Fibroblast of villous mesenchyme (primary cell): ENCODE measurements around the gene KCNMB1. TPM values are rescaled to one million over a fixed set of nuclear protein-coding genes. Genes with fewer than 3 reads are reported as not detected.

Experiments used
- DNase-seq: peaks from one replicate; pipeline ENCODE4 v3.0.0-alpha.2; 2010; ENCODE audit warnings: low read depth
- H3K4me3 ChIP-seq: 2 replicates; pipeline ENCODE4 v1.5.1; 2011; ENCODE audit warnings: low read depth, mild to moderate bottlenecking, low read length
- CTCF ChIP-seq: IDR thresholded peaks from 2 replicates; pipeline ENCODE4 v1.5.1; 2012; ENCODE audit warnings: low read depth, mild to moderate bottlenecking, low read length; ENCODE audit not compliant: insufficient read depth
- total RNA-seq: library from RNA; depleted of rRNA; stranded (reverse); fragments of >200 nt; gene quantifications from 2 replicates; pipeline ENCODE4 v1.2.3, GENCODE V29; 2012

Gene KCNMB1
- total RNA-seq, 1 donor: not detected

- no peak for DNase-seq
- H3K4me3 ChIP-seq: no peak overlapping the region
- no peak for TF ChIP-seq CTCF
Observed at GRCh38 chr5:170408226-170408625, 19.1 kb upstream of the KCNMB1 start.

- no peak overlapping the region for H3K4me3 ChIP-seq
- no peak for TF ChIP-seq CTCF
- no peak for DNase-seq
Observed at GRCh38 chr5:170407062-170407461, 17.9 kb upstream of the KCNMB1 start.

- no peak for TF ChIP-seq CTCF
- H3K4me3 ChIP-seq: no peak overlapping the region
- DNase-seq: no peak
Observed at GRCh38 chr5:170405817-170406216, 16.6 kb upstream of the KCNMB1 start.

- DNase-seq: no peak
- H3K4me3 ChIP-seq: no peak overlapping the region
- TF ChIP-seq CTCF: no peak
Observed at GRCh38 chr5:170404398-170404797, 15.2 kb upstream of the KCNMB1 start.

GRCh38 chr5:170403675-170404074, 14.5 kb upstream of the KCNMB1 start:
- TF ChIP-seq CTCF: no peak
- DNase-seq: no peak
- H3K4me3 ChIP-seq: no peak overlapping the region

- no peak for TF ChIP-seq CTCF
- no peak for DNase-seq
- H3K4me3 ChIP-seq: no peak overlapping the region
Observed at GRCh38 chr5:170402508-170402907, 13.3 kb upstream of the KCNMB1 start.

GRCh38 chr5:170397059-170397458, 7.9 kb upstream of the KCNMB1 start:
- TF ChIP-seq CTCF: no peak
- H3K4me3 ChIP-seq: no peak overlapping the region
- no peak for DNase-seq
